ENCODE data around the gene ERO1B.

DNA sequence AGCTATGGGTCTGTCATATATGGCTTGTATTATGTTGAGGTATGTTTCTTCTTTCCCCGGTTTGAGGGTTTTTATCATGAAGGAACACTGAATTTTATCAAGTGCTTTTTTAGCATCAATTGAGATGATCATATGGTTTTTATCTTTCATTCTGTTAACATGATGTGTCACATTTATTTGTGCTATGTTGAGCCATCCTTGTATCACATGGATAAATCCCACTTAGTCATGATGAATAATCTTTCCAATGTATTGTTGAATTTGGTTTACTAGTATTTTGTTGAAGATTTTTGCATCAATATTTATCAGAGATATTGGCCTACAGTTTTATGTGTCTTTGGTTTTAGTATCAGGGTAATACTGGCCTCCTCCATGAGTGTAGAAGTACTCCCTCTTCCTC, 77.7 kb downstream of the ERO1B start:
- TF ChIP-seq, protein P1, sequence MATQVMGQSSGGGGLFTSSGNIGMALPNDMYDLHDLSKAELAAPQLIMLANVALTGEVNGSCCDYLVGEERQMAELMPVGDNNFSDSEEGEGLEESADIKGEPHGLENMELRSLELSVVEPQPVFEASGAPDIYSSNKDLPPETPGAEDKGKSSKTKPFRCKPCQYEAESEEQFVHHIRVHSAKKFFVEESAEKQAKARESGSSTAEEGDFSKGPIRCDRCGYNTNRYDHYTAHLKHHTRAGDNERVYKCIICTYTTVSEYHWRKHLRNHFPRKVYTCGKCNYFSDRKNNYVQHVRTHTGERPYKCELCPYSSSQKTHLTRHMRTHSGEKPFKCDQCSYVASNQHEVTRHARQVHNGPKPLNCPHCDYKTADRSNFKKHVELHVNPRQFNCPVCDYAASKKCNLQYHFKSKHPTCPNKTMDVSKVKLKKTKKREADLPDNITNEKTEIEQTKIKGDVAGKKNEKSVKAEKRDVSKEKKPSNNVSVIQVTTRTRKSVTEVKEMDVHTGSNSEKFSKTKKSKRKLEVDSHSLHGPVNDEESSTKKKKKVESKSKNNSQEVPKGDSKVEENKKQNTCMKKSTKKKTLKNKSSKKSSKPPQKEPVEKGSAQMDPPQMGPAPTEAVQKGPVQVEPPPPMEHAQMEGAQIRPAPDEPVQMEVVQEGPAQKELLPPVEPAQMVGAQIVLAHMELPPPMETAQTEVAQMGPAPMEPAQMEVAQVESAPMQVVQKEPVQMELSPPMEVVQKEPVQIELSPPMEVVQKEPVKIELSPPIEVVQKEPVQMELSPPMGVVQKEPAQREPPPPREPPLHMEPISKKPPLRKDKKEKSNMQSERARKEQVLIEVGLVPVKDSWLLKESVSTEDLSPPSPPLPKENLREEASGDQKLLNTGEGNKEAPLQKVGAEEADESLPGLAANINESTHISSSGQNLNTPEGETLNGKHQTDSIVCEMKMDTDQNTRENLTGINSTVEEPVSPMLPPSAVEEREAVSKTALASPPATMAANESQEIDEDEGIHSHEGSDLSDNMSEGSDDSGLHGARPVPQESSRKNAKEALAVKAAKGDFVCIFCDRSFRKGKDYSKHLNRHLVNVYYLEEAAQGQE (IDR thresholded peaks at IDR 0.05; ENCODE audit: insufficient replicate concordance, low read depth) = no peak
- TF ChIP-seq CTCF (IDR thresholded peaks at IDR 0.05; ENCODE audit: insufficient read depth, low read length) (no peak), SPI1 (IDR thresholded peaks at IDR 0.05; ENCODE audit: borderline replicate concordance, low read depth) (no peak), POLR2AphosphoS5 (IDR thresholded peaks at IDR 0.05; ENCODE audit: low read depth) (no peak)
